ENCODE results near the gene INF2.
"Not testable (repeated sequence)": the region's sequence is repeated elsewhere in the genome, so short reads cannot be mapped to it uniquely, and the experiment has no call there.

GRCh38 chr14:104750753-104751057 is 61.3 kb downstream of the INF2 start:
- TF ChIP-seq POLR2A, CTCF (IDR thresholded peaks at IDR 0.05): not testable (repeated sequence)

Measured in esophagus squamous epithelium (tissue), 4 donors.